A549 (cell line): ENCODE results near the gene PCCB. TPM values are rescaled to one million over a fixed set of nuclear protein-coding genes. Genes with fewer than 3 reads are reported as not detected.
"Not testable (repeated sequence)": the region's sequence is repeated elsewhere in the genome, so short reads cannot be mapped to it uniquely, and the experiment has no call there.

Source experiments
- ATAC-seq, 2 experiments: fragments of 200-7000 bp in 1 of 2; fragments of >200 bp in 1 of 2; cut with Nextera tagmentation in 1 of 2; cut with Tn5 transposase in 1 of 2; 3 replicates each; pipeline versions ENCODE4 v1.8.0 to v1.9.1; 2018 to 2020; ENCODE audit warnings: mild to moderate bottlenecking in 1 of 2, moderate library complexity in 1 of 2
- CTCF ChIA-PET: fragments of 300-600 bp; sonication (Branson Sonifier 250); formaldehyde crosslinking; extraction: SDS; loops from one replicate; lab custom pipeline; 2021; ENCODE audit warnings: antibody characterized with exemption, inconsistent platforms; lab: Yijun Ruan, JAX
- POLR2A ChIA-PET: fragments of 350-600 bp; formaldehyde crosslinking; extraction: SDS; loops from one replicate; lab custom pipeline; 2021; ENCODE audit warnings: antibody characterized with exemption, inconsistent platforms; lab: Yijun Ruan, JAX
- DNase-seq, 2 experiments: peaks; one replicate each; pipeline versions ENCODE4 v3.0.0 to v3.0.0-alpha.2; 2011 to 2016; ENCODE audit warnings: low read depth in 1 of 2, low spot score in 1 of 2
- FAIRE-seq: peaks from 2 replicates; lab custom pipeline; 2011; peaks lifted over from hg19 to GRCh38; lab: Jason Lieb, UNC
- H3K27ac ChIP-seq, 2 experiments: fragments of >200 bp; sonication (Bioruptor Twin); formaldehyde crosslinking; 3 replicates each; pipeline ENCODE4 v1.5.1; 2016 to 2017
- H3K4me1 ChIP-seq: fragments of >200 bp; sonication (Bioruptor Twin); formaldehyde crosslinking; 3 replicates; pipeline ENCODE4 v1.6.1; 2016
- H3K4me2 ChIP-seq: fragments of >200 bp; sonication (Bioruptor Twin); formaldehyde crosslinking; 3 replicates; pipeline ENCODE4 v1.6.1; 2016
- H3K4me3 ChIP-seq: fragments of >200 bp; sonication (Bioruptor Twin); formaldehyde crosslinking; 3 replicates; pipeline ENCODE4 v1.5.1; 2016
- H3K9me3 ChIP-seq: fragments of >200 bp; sonication (Bioruptor Twin); formaldehyde crosslinking; 3 replicates; pipeline ENCODE4 v1.6.1; 2016
- BCL3 ChIP-seq: fragments of >200 bp; sonication (Bioruptor Twin); formaldehyde crosslinking; IDR thresholded peaks from 3 replicates; pipeline ENCODE4 v1.6.1; 2016
- CEBPB ChIP-seq, 2 experiments: fragments of >200 bp in 1 of 2; sonication (Bioruptor Twin) in 1 of 2; formaldehyde crosslinking in 1 of 2; IDR thresholded peaks; 2 replicates each; pipeline ENCODE4 v1.6.1; 2012 to 2016
- CTCF ChIP-seq: fragments of >200 bp; sonication (Bioruptor Twin); formaldehyde crosslinking; IDR thresholded peaks from 3 replicates; pipeline ENCODE4 v1.5.1; 2016
- ELK1 ChIP-seq: fragments of 150-350 bp; IDR thresholded peaks from 2 replicates; pipeline ENCODE4 v1.6.1; 2014; ENCODE audit warnings: low read depth, mild to moderate bottlenecking, low read length
- EP300 ChIP-seq, 2 experiments: fragments of >200 bp; sonication (Bioruptor Twin); formaldehyde crosslinking; IDR thresholded peaks; 2 replicates in 1 of 2; 3 replicates in 1 of 2; pipeline ENCODE4 v1.6.1; 2016 to 2017
- FOXS1 ChIP-seq: fragments of 250-450 bp; sonication (Bioruptor Pico); IDR thresholded peaks from 2 replicates; pipeline ENCODE4 v1.5.0; 2020; ENCODE audit warnings: mild to moderate bottlenecking, moderate library complexity
- GATA3 ChIP-seq: IDR thresholded peaks from 2 replicates; pipeline ENCODE4 v1.6.1; 2012; ENCODE audit warnings: borderline replicate concordance
- HDAC2 ChIP-seq: fragments of 200-600 bp; sonication (generic); IDR thresholded peaks from 2 replicates; pipeline ENCODE4 v1.6.1; 2016
- HOXA7 ChIP-seq: fragments of 250-450 bp; sonication (Bioruptor Pico); IDR thresholded peaks from 2 replicates; pipeline ENCODE4 v1.5.0; 2020; ENCODE audit warnings: mild to moderate bottlenecking, moderate library complexity
- HOXB13 ChIP-seq: fragments of 250-450 bp; sonication (Bioruptor Pico); IDR thresholded peaks from 2 replicates; pipeline ENCODE4 v1.5.0; 2020; ENCODE audit warnings: low read depth, mild to moderate bottlenecking, moderate library complexity
- MAFK ChIP-seq: fragments of 450-650 bp; IDR thresholded peaks from 2 replicates; pipeline ENCODE4 v1.6.1; 2014; ENCODE audit not compliant: partially characterized antibody
- PHF8 ChIP-seq: fragments of 200-600 bp; sonication (generic); IDR thresholded peaks from 2 replicates; pipeline ENCODE4 v1.6.1; 2016; ENCODE audit warnings: low read depth, mild to moderate bottlenecking, antibody characterized with exemption, moderate library complexity, borderline replicate concordance
- RAD21 ChIP-seq, 2 experiments: fragments of >200 bp in 1 of 2; sonication (Bioruptor Twin) in 1 of 2; formaldehyde crosslinking in 1 of 2; IDR thresholded peaks in 1 of 2; conservative IDR thresholded peaks in 1 of 2; 2 replicates in 1 of 2; 3 replicates in 1 of 2; pipeline ENCODE4 v1.6.1; 2012 to 2018; ENCODE audit warnings: inconsistent platforms in 1 of 2
- RARB ChIP-seq: fragments of 250-450 bp; sonication (Bioruptor Pico); IDR thresholded peaks from 2 replicates; pipeline ENCODE4 v1.8.0; 2021; ENCODE audit warnings: mild to moderate bottlenecking, moderate library complexity
- RFX5 ChIP-seq: fragments of 450-650 bp; IDR thresholded peaks from 2 replicates; pipeline ENCODE4 v1.7.1; 2014; ENCODE audit warnings: antibody characterized with exemption, mild to moderate bottlenecking, moderate library complexity
- SMC3 ChIP-seq: fragments of >200 bp; sonication (Bioruptor Twin); formaldehyde crosslinking; IDR thresholded peaks from 3 replicates; pipeline ENCODE4 v1.6.1; 2018; ENCODE audit warnings: inconsistent platforms
- SREBF2 ChIP-seq: fragments of 450-650 bp; IDR thresholded peaks from 2 replicates; pipeline ENCODE4 v1.6.1; 2014; ENCODE audit warnings: mild to moderate bottlenecking, moderate library complexity
- USF2 ChIP-seq: fragments of 450-650 bp; IDR thresholded peaks from 2 replicates; pipeline ENCODE4 v1.6.1; 2014; ENCODE audit warnings: antibody characterized with exemption
- ZSCAN20 ChIP-seq: fragments of 250-450 bp; sonication (Bioruptor Pico); IDR thresholded peaks from 2 replicates; pipeline ENCODE4 v1.8.0; 2022; ENCODE audit warnings: mild to moderate bottlenecking, moderate library complexity
- WGBS: methylation state at CpG from one replicate; pipeline ENCODE4 v1.1.6; 2017; ENCODE audit errors: missing lambda C conversion rate; 5-methylcytosine and 5-hydroxymethylcytosine counted together
- polyA plus RNA-seq, 4 experiments: library from polyadenylated mRNA; depleted of rRNA in 3 of 4; stranded (reverse); fragments of >200 nt; fragmentation: RNase III in 1 of 4; extraction: RNeasy Plus Mini Kit Qiagen cat#74134 plus additional on column Dnase treatment in 1 of 4; gene quantifications; 2 replicates in 3 of 4; 3 replicates in 1 of 4; pipeline ENCODE4 v1.2.3, GENCODE V29; 2011 to 2017

PCCB gene
- polyA plus RNA-seq, 2 of the 4 experiments (the other 2 are of a cell fraction): 31.7 to 65.5 TPM

- TF ChIP-seq USF2 (no peak), HOXA7 (CRISPR knock-in tag) (no peak), SREBF2 (no peak), BCL3 (no peak), EP300 (IDR thresholded peaks at IDR 0.05) (no peak), ZSCAN20 (no peak), FOXS1 (CRISPR knock-in tag) (no peak), GATA3 (no peak), HOXB13 (CRISPR knock-in tag) (no peak), HDAC2 (no peak), PHF8 (no peak), CEBPB (IDR thresholded peaks at IDR 0.05) (no peak), RARB (CRISPR knock-in tag) (no peak)
- H3K9me3 ChIP-seq: no peaks in the 10 kb centered on the region
- ATAC-seq (no peak), FAIRE-seq (no peak), DNase-seq (no peak)
- H3K4me1 ChIP-seq: peaks cover 5% of the 10 kb centered on the region; the same call in 1 of the 3 replicates
- no peak overlapping the region for H3K4me3 ChIP-seq
- ChIA-PET POLR2A (interaction anchor here (1.4 kb wide), 1 partner anchor 11 kb away, joined by 8 read pairs; the partner anchor contains the start of gene MSL2), CTCF (interaction anchor here (0.6 kb wide), 1 partner anchor 121 kb away, joined by 3 read pairs; no protein-coding TSS in a partner anchor)
- 64% methylated on average over 4 of the region's 4 CpGs for WGBS
- H3K4me2 ChIP-seq: no peak overlapping the region
- H3K27ac ChIP-seq: no peak overlapping the region
Measured at GRCh38 chr3:136207489-136208115, 42.5 kb upstream of the PCCB start.

GRCh38 chr3:136209921-136210320, 40.2 kb upstream of the PCCB start:
- peak in 1 of 2 experiments; percentile 49; a peak in 3 of 6 replicates for ATAC-seq
- Histone ChIP-seq H3K27ac (no peak overlapping the region), H3K4me2 (peak overlapping the region; percentile 28; the same call in 2 of the 3 replicates), H3K4me3 (no peak overlapping the region), H3K9me3 (no peaks in the 10 kb centered on the region)
- DNase-seq: no peak
- CTCF ChIA-PET: no interaction called here
- no peak for TF ChIP-seq RFX5
- no peak for TF ChIP-seq SMC3
- TF ChIP-seq EP300 (IDR thresholded peaks at IDR 0.05): no peak
- TF ChIP-seq ELK1: no peak
- TF ChIP-seq RAD21 (conservative IDR thresholded peaks at IDR 0.05 in 1 of 2, IDR thresholded peaks at IDR 0.05 in 1 of 2): no peak
- TF ChIP-seq CTCF: no peak
- TF ChIP-seq, all 56 proteins: peak for 0
- FAIRE-seq: no peak
- H3K4me1 ChIP-seq: peaks cover 5% of the 10 kb centered on the region; the same call in 1 of the 3 replicates
- POLR2A ChIA-PET: interaction anchor here (1.7 kb wide), 1 partner anchor 14 kb away, joined by 5 read pairs; the partner anchor contains the start of gene MSL2

GRCh38 chr3:136211547-136211946, 38.6 kb upstream of the PCCB start:
- ATAC-seq (no peak), DNase-seq (no peak), FAIRE-seq (no peak)
- CTCF ChIA-PET: interaction anchor here (0.9 kb wide), 1 partner anchor 34 kb away, joined by 3 read pairs; no protein-coding TSS in a partner anchor
- Histone ChIP-seq H3K4me1 (peaks cover 5% of the 10 kb centered on the region; the same call in 1 of the 3 replicates), H3K27ac (no peak overlapping the region), H3K4me2 (no peak overlapping the region), H3K4me3 (no peak overlapping the region), H3K9me3 (no peaks in the 10 kb centered on the region)
- POLR2A ChIA-PET: no interaction called here
- WGBS: 70% methylated on average over 2 of the region's 2 CpGs
- TF ChIP-seq SMC3: no peak
- TF ChIP-seq RARB (CRISPR knock-in tag): no peak
- peak; percentile 67 for TF ChIP-seq MAFK

- H3K4me2 ChIP-seq, CTCF ChIA-PET, POLR2A ChIA-PET, DNase-seq, FAIRE-seq, H3K4me3 ChIP-seq, H3K4me1 ChIP-seq, ATAC-seq, H3K9me3 ChIP-seq, H3K27ac ChIP-seq: not testable (repeated sequence)
- 48% methylated on average over 4 of the region's 4 CpGs for whole genome bisulfite sequencing
Measured at GRCh38 chr3:136222746-136223145, 27.4 kb upstream of the PCCB start.
